H1 (cell line): ENCODE results near the gene CLN6. TPM values are rescaled to one million over a fixed set of nuclear protein-coding genes. Genes with fewer than 3 reads are reported as not detected.

Experiments
- CTCF ChIA-PET: fragments of 300-600 bp; sonication (Branson Sonifier 250); formaldehyde crosslinking; loops from one replicate; lab custom pipeline; 2021; ENCODE audit not compliant: partially characterized antibody; lab: Charles Lee
- POLR2A ChIA-PET: fragments of 300-600 bp; sonication (Branson Sonifier 250); formaldehyde crosslinking; loops from one replicate; lab custom pipeline; 2021; ENCODE audit warnings: inconsistent platforms; ENCODE audit not compliant: partially characterized antibody; lab: Charles Lee
- DNase-seq, 2 experiments: peaks; one replicate each; pipeline versions ENCODE4 v3.0.0 to v3.0.0-alpha.2; 2010 to 2022; ENCODE audit warnings: low spot score in 2 of 2, low read depth in 1 of 2, mixed read lengths in 1 of 2
- FAIRE-seq: peaks from 2 replicates; lab custom pipeline; 2011; peaks lifted over from hg19 to GRCh38; lab: Jason Lieb, UNC
- H2AFZ ChIP-seq: 2 replicates; pipeline ENCODE4 v1.8.1; 2012; ENCODE audit warnings: low read length, inconsistent platforms
- H2AK5ac ChIP-seq: 2 replicates; pipeline ENCODE4 v1.6.1; 2013; ENCODE audit warnings: low read depth, low read length
- H2BK120ac ChIP-seq: replicated peaks from 2 replicates; pipeline ENCODE3; 2013; ENCODE audit warnings: low read depth, low read length, inconsistent platforms
- H2BK12ac ChIP-seq: 2 replicates; pipeline ENCODE4 v1.6.1; 2013; ENCODE audit warnings: low read depth, low read length
- H2BK15ac ChIP-seq: 2 replicates; pipeline ENCODE4 v1.6.1; 2013; ENCODE audit warnings: low read length
- H2BK20ac ChIP-seq: 2 replicates; pipeline ENCODE4 v1.6.1; 2013; ENCODE audit warnings: low read length
- H2BK5ac ChIP-seq: 2 replicates; pipeline ENCODE4 v1.6.1; 2013; ENCODE audit warnings: low read depth, low read length
- H3K14ac ChIP-seq: 2 replicates; pipeline ENCODE4 v1.6.1; 2013; ENCODE audit warnings: inconsistent platforms; ENCODE audit not compliant: insufficient read length
- H3K18ac ChIP-seq: 2 replicates; pipeline ENCODE4 v1.6.1; 2013; ENCODE audit warnings: low read length; ENCODE audit errors: extremely low read depth
- H3K23ac ChIP-seq: 2 replicates; pipeline ENCODE4 v1.6.1; 2013; ENCODE audit warnings: inconsistent platforms; ENCODE audit not compliant: insufficient read length
- H3K23me2 ChIP-seq: 2 replicates; pipeline ENCODE4 v1.6.1; 2013; ENCODE audit warnings: low read depth, low read length
- H3K27ac ChIP-seq: 2 replicates; pipeline ENCODE4 v1.6.1; 2011; ENCODE audit warnings: low read depth, low read length, inconsistent platforms
- H3K27me3 ChIP-seq, 4 experiments: replicated peaks in 1 of 4; 1 replicate in 1 of 4; 2 replicates in 3 of 4; pipeline versions ENCODE4 v1.6.1 to v1.8.1; 2011 to 2013; ENCODE audit warnings: low read length in 3 of 4, mild to moderate bottlenecking in 3 of 4, inconsistent platforms in 2 of 4, mixed read lengths in 2 of 4, moderate library complexity in 1 of 4; ENCODE audit not compliant: control insufficient read depth in 3 of 4, insufficient read depth in 3 of 4; ENCODE audit errors: extremely low read depth in 1 of 4
- H3K36me3 ChIP-seq, 4 experiments: 2 replicates each; pipeline versions ENCODE4 v1.6.1 to v1.8.1; 2011 to 2013; ENCODE audit warnings: mild to moderate bottlenecking in 4 of 4, low read length in 3 of 4, moderate library complexity in 2 of 4, control low read depth in 1 of 4, inconsistent platforms in 1 of 4; ENCODE audit not compliant: insufficient read depth in 4 of 4, control insufficient read depth in 2 of 4
- H3K4ac ChIP-seq: replicated peaks from 2 replicates; pipeline ENCODE3; 2013; ENCODE audit warnings: low read length, low read depth, mixed read lengths, inconsistent platforms; ENCODE audit not compliant: insufficient read length
- H3K4me1 ChIP-seq, 4 experiments: replicated peaks in 1 of 4; 1 replicate in 1 of 4; 2 replicates in 3 of 4; pipeline versions ENCODE4 v1.6.1 to v1.8.1; 2011 to 2013; ENCODE audit warnings: low read length in 3 of 4, inconsistent platforms in 2 of 4, mixed read lengths in 1 of 4; ENCODE audit not compliant: insufficient read depth in 4 of 4, control insufficient read depth in 3 of 4
- H3K4me2 ChIP-seq, 2 experiments: 2 replicates each; pipeline versions ENCODE4 v1.6.1 to v1.8.1; 2011 to 2013; ENCODE audit warnings: low read depth in 2 of 2, low read length in 2 of 2, control low read depth in 1 of 2, inconsistent platforms in 1 of 2, mild to moderate bottlenecking in 1 of 2; ENCODE audit not compliant: insufficient read depth in 1 of 2
- H3K4me3 ChIP-seq, 4 experiments: fragments of 200-600, 300-600 bp in 1 of 4; sonication (generic), shearing (Covaris generic), sonication (Bioruptor Twin) in 1 of 4; 2 replicates each; pipeline versions ENCODE4 v1.5.1 to v1.8.1; 2011 to 2016; ENCODE audit warnings: low read length in 4 of 4, low read depth in 3 of 4, control low read depth in 2 of 4, inconsistent platforms in 2 of 4, mild to moderate bottlenecking in 2 of 4, mixed read lengths in 1 of 4, moderate library complexity in 1 of 4; ENCODE audit not compliant: insufficient read depth in 2 of 4; ENCODE audit errors: extremely low read depth in 1 of 4
- H3K56ac ChIP-seq: replicated peaks from 2 replicates; pipeline ENCODE3; 2013; ENCODE audit warnings: low read depth, mild to moderate bottlenecking, mixed read lengths, low read length, inconsistent platforms; ENCODE audit not compliant: insufficient read length
- H3K79me1 ChIP-seq: 2 replicates; pipeline ENCODE4 v1.6.1; 2013; ENCODE audit warnings: low read depth, low read length, control low read depth
- H3K79me2 ChIP-seq, 2 experiments: 2 replicates each; pipeline versions ENCODE4 v1.6.1 to v1.8.1; 2012 to 2013; ENCODE audit warnings: low read length in 2 of 2, mild to moderate bottlenecking in 2 of 2, inconsistent platforms in 1 of 2; ENCODE audit not compliant: insufficient read depth in 2 of 2, control insufficient read depth in 1 of 2
- H3K9ac ChIP-seq, 4 experiments: replicated peaks in 1 of 4; 1 replicate in 1 of 4; 2 replicates in 3 of 4; pipeline versions ENCODE4 v1.6.1 to v1.8.1; 2011 to 2013; ENCODE audit warnings: low read depth in 3 of 4, low read length in 3 of 4, control low read depth in 2 of 4, mild to moderate bottlenecking in 2 of 4, moderate library complexity in 2 of 4, inconsistent platforms in 1 of 4; ENCODE audit errors: extremely low read depth in 1 of 4
- H3K9me3 ChIP-seq, 2 experiments: 2 replicates each; pipeline versions ENCODE4 v1.6.1 to v1.8.1; 2012 to 2013; ENCODE audit warnings: mild to moderate bottlenecking in 2 of 2, moderate library complexity in 2 of 2, control low read depth in 1 of 2, inconsistent platforms in 1 of 2, low read depth in 1 of 2, low read length in 1 of 2, mixed read lengths in 1 of 2; ENCODE audit not compliant: insufficient read depth in 2 of 2
- H4K20me1 ChIP-seq, 2 experiments: replicated peaks in 1 of 2; 2 replicates each; pipeline versions ENCODE3 to v1.8.1; 2011 to 2013; ENCODE audit warnings: inconsistent platforms in 2 of 2, low read length in 2 of 2, mild to moderate bottlenecking in 1 of 2; ENCODE audit not compliant: insufficient read depth in 2 of 2, control insufficient read depth in 1 of 2
- H4K5ac ChIP-seq: 2 replicates; pipeline ENCODE4 v1.6.1; 2013; ENCODE audit warnings: low read length, low read depth, mixed read lengths, inconsistent platforms; ENCODE audit not compliant: insufficient read length
- H4K8ac ChIP-seq: 2 replicates; pipeline ENCODE4 v1.8.0; 2013; ENCODE audit warnings: mild to moderate bottlenecking, moderate library complexity, low read length, inconsistent platforms; ENCODE audit not compliant: insufficient read depth; ENCODE audit errors: extremely low read depth
- H4K91ac ChIP-seq: replicated peaks from 2 replicates; pipeline ENCODE3; 2013; ENCODE audit warnings: low read length, mixed read lengths, inconsistent platforms; ENCODE audit not compliant: insufficient read length
- GABPA ChIP-seq: IDR thresholded peaks from 2 replicates; pipeline ENCODE4 v1.6.1; 2011; ENCODE audit warnings: mild to moderate bottlenecking, low read length, moderate library complexity, borderline replicate concordance; ENCODE audit not compliant: insufficient read depth
- KDM5A ChIP-seq: fragments of 200-600 bp; IDR thresholded peaks from 2 replicates; pipeline ENCODE4 v1.7.1; 2012; ENCODE audit warnings: mild to moderate bottlenecking, low read length, inconsistent platforms, mixed read lengths
- WGBS, 2 experiments: shearing (Covaris generic) in 1 of 2; methylation state at CpG; one replicate each; pipeline versions ENCODE4 v1.1.6 to v1.1.7; 2013 to 2015; ENCODE audit warnings: low lambda C conversion rate in 2 of 2, mixed read lengths in 2 of 2, inconsistent platforms in 1 of 2, low coverage in 1 of 2, missing lambda C conversion rate in 1 of 2; ENCODE audit not compliant: insufficient replicate concordance in 2 of 2, insufficient coverage in 1 of 2, insufficient read length in 1 of 2; ENCODE audit errors: extremely low coverage in 1 of 2, missing lambda C conversion rate in 1 of 2; 5-methylcytosine and 5-hydroxymethylcytosine counted together
- polyA plus RNA-seq, 7 experiments: library from polyadenylated mRNA; depleted of rRNA in 3 of 7; stranded (reverse) in 5 of 7; unstranded in 2 of 7; fragments of >200 nt in 5 of 7; fragments of 200-250 nt in 2 of 7; gene quantifications; 1 replicate in 5 of 7; 2 replicates in 1 of 7; 4 replicates in 1 of 7; pipeline versions ENCODE4 v1.2.1 to v1.2.3, GENCODE V29; 2011 to 2013; ENCODE audit warnings: missing spikeins in 2 of 7, mixed read lengths in 2 of 7
- total RNA-seq: library from RNA; stranded (reverse); fragmentation: NEBNext Ultra II Directional; extraction: Animal tissue kit (Norgen Biotek cat#: 25700); gene quantifications from 2 replicates; pipeline ENCODE4 v1.2.1, GENCODE V29; 2021

CLN6 gene
- total and polyA plus RNA-seq, 2 of the 8 experiments (the other 6 are each of a cell fraction or from before 2014, with no cell fraction given): 60.0 to 137 TPM

GRCh38 chr15:68276668-68277067 is 47.1 kb upstream of the CLN6 start:
- Histone ChIP-seq H4K8ac (no peak overlapping the region), H3K79me2 (peaks cover 17 to 35% of the 10 kb centered on the region in 2 experiments), H3K4ac (peak overlapping the region; percentile 18), H3K27ac (peak overlapping the region; percentile 94), H2BK12ac (peak overlapping the region; percentile 91), H3K56ac (no peak overlapping the region), H3K4me3 (peak overlapping the region; percentile 78 to 99 (median 89)), H4K20me1 (peaks cover 17 to 21% of the 10 kb centered on the region in 2 experiments), H3K14ac (no peak overlapping the region), H3K23ac (no peak overlapping the region), H2BK120ac (no peak overlapping the region), H3K36me3 (no peaks in the 10 kb centered on the region), H3K9ac (peak overlapping the region in 3 of 4 experiments; percentile 37 to 95 (median 67); a peak in 6 of 7 replicates), H3K9me3 (no peaks in the 10 kb centered on the region), H3K27me3 (no peaks in the 10 kb centered on the region), H2BK20ac (no peak overlapping the region), H4K91ac (no peak overlapping the region), H2AK5ac (no peak overlapping the region), H3K79me1 (no peaks in the 10 kb centered on the region; the same call in 1 of the 2 replicates), H4K5ac (peak overlapping the region; percentile 95), H3K18ac (peak overlapping the region; percentile 91), H3K23me2 (peaks cover 16% of the 10 kb centered on the region), H2BK5ac (peak overlapping the region; percentile 97; the same call in 1 of the 2 replicates), H2AFZ (peak overlapping the region; percentile 78), H2BK15ac (no peak overlapping the region), H3K4me2 (peak overlapping the region; percentile 86 to 95), H3K4me1 (peaks cover 7 to 24% (median 20%) of the 10 kb centered on the region in 4 experiments)
- no peak for FAIRE-seq
- CTCF ChIA-PET: interaction anchor here (1.2 to 10.1 kb wide), 6 partner anchors 12 to 39 kb away, joined by 3 to 72 read pairs (median 4); no protein-coding TSS in a partner anchor
- 60% methylated on average over 3 of the region's 3 CpGs; no CpG with 5 or more reads in 1 of the 2 experiments for WGBS, 2 experiments
- POLR2A ChIA-PET: interaction anchor here (0.7 to 5.5 kb wide), 20 partner anchors 8 to 153 kb away, joined by 3 to 50 read pairs (median 9); partner anchors contain the start of gene CLN6
- TF ChIP-seq KDM5A: no peak
- no peak for TF ChIP-seq GABPA
- DNase-seq: no peak
